ENCODE measurements around the gene GOLIM4.

DNA sequence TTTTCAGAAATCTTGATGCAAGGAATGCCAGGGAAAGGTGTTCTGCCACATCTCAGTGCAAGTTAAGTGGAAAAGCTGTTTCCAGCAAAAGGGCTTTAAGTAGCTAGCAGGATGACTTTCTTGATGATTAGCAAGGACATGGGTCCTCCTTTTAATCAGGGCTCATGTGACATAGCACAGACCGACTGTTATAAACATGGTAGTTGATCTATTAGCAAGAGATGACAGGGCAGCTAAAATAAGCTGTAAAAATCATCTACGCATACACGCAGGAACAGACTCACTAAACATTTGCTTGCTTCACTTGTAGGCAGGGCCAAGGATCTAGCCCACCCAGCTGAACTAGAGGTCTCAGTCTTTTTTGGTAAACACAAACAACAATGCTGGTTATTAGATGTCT is 69.0 kb downstream of the GOLIM4 start:
- TF ChIP-seq, protein P1, sequence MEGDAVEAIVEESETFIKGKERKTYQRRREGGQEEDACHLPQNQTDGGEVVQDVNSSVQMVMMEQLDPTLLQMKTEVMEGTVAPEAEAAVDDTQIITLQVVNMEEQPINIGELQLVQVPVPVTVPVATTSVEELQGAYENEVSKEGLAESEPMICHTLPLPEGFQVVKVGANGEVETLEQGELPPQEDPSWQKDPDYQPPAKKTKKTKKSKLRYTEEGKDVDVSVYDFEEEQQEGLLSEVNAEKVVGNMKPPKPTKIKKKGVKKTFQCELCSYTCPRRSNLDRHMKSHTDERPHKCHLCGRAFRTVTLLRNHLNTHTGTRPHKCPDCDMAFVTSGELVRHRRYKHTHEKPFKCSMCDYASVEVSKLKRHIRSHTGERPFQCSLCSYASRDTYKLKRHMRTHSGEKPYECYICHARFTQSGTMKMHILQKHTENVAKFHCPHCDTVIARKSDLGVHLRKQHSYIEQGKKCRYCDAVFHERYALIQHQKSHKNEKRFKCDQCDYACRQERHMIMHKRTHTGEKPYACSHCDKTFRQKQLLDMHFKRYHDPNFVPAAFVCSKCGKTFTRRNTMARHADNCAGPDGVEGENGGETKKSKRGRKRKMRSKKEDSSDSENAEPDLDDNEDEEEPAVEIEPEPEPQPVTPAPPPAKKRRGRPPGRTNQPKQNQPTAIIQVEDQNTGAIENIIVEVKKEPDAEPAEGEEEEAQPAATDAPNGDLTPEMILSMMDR (IDR thresholded peaks at IDR 0.05) = no peak
- no peak for TF ChIP-seq POLR2AphosphoS5 (IDR thresholded peaks at IDR 0.05; ENCODE audit: low read depth, low read length)
- TF ChIP-seq, protein P2, sequence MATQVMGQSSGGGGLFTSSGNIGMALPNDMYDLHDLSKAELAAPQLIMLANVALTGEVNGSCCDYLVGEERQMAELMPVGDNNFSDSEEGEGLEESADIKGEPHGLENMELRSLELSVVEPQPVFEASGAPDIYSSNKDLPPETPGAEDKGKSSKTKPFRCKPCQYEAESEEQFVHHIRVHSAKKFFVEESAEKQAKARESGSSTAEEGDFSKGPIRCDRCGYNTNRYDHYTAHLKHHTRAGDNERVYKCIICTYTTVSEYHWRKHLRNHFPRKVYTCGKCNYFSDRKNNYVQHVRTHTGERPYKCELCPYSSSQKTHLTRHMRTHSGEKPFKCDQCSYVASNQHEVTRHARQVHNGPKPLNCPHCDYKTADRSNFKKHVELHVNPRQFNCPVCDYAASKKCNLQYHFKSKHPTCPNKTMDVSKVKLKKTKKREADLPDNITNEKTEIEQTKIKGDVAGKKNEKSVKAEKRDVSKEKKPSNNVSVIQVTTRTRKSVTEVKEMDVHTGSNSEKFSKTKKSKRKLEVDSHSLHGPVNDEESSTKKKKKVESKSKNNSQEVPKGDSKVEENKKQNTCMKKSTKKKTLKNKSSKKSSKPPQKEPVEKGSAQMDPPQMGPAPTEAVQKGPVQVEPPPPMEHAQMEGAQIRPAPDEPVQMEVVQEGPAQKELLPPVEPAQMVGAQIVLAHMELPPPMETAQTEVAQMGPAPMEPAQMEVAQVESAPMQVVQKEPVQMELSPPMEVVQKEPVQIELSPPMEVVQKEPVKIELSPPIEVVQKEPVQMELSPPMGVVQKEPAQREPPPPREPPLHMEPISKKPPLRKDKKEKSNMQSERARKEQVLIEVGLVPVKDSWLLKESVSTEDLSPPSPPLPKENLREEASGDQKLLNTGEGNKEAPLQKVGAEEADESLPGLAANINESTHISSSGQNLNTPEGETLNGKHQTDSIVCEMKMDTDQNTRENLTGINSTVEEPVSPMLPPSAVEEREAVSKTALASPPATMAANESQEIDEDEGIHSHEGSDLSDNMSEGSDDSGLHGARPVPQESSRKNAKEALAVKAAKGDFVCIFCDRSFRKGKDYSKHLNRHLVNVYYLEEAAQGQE (IDR thresholded peaks at IDR 0.05; ENCODE audit: insufficient read depth in 1 of 2, low read depth in 2 of 2, low read length in 1 of 2) = no peak

Data from Panc1 (cell line).